GM12864 (cell line): ENCODE measurements around the gene SLC30A9.

Experiments
- DNase-seq: peaks from one replicate; pipeline ENCODE4 v3.0.0-alpha.2; 2011; ENCODE audit warnings: low read depth
- H3K4me3 ChIP-seq: 2 replicates; pipeline ENCODE4 v1.5.1; 2011; ENCODE audit warnings: mild to moderate bottlenecking, low read depth, low read length, control low read depth
- CTCF ChIP-seq: IDR thresholded peaks from 2 replicates; pipeline ENCODE4 v1.5.1; 2011; ENCODE audit warnings: low read depth, mild to moderate bottlenecking, moderate library complexity, low read length, control low read depth, inconsistent platforms; ENCODE audit errors: missing control alignments

The SLC30A9 gene

GRCh38 chr4:42050516-42051249 lies 60.4 kb downstream of the SLC30A9 start:
- no peak for TF ChIP-seq CTCF
- no peak for DNase-seq
- no peak overlapping the region for H3K4me3 ChIP-seq

GRCh38 chr4:42066402-42066801 lies 76.1 kb downstream of the SLC30A9 start:
- no peak for DNase-seq
- no peak overlapping the region for H3K4me3 ChIP-seq
- no peak for TF ChIP-seq CTCF

- DNase-seq = no peak
- no peak for TF ChIP-seq CTCF
- no peak overlapping the region for H3K4me3 ChIP-seq
Measured at GRCh38 chr4:42067264-42067663, 76.9 kb downstream of the SLC30A9 start.

GRCh38 chr4:42070463-42070862 lies 80.1 kb downstream of the SLC30A9 start:
- DNase-seq = no peak
- no peak for TF ChIP-seq CTCF
- no peak overlapping the region for H3K4me3 ChIP-seq

- no peak for TF ChIP-seq CTCF
- H3K4me3 ChIP-seq = no peak overlapping the region
- DNase-seq = no peak
Measured at GRCh38 chr4:42074294-42074693, 84.0 kb downstream of the SLC30A9 start.

GRCh38 chr4:42078184-42078801 lies 88.0 kb downstream of the SLC30A9 start:
- peak; percentile 13 for DNase-seq
- no peak for TF ChIP-seq CTCF
- H3K4me3 ChIP-seq = no peak overlapping the region

GRCh38 chr4:42080306-42080705 lies 90.0 kb downstream of the SLC30A9 start:
- H3K4me3 ChIP-seq = no peak overlapping the region
- no peak for DNase-seq
- TF ChIP-seq CTCF = no peak
